ENCODE results near the gene MGAT3. TPM values are rescaled to one million over a fixed set of nuclear protein-coding genes. Genes with fewer than 3 reads are reported as not detected.

MGAT3 gene
- total and polyA plus RNA-seq, 2 of the 13 experiments (the other 11 are each of a cell fraction or from before 2014, with no cell fraction given), result 0.11 to 0.15 TPM

DNA sequence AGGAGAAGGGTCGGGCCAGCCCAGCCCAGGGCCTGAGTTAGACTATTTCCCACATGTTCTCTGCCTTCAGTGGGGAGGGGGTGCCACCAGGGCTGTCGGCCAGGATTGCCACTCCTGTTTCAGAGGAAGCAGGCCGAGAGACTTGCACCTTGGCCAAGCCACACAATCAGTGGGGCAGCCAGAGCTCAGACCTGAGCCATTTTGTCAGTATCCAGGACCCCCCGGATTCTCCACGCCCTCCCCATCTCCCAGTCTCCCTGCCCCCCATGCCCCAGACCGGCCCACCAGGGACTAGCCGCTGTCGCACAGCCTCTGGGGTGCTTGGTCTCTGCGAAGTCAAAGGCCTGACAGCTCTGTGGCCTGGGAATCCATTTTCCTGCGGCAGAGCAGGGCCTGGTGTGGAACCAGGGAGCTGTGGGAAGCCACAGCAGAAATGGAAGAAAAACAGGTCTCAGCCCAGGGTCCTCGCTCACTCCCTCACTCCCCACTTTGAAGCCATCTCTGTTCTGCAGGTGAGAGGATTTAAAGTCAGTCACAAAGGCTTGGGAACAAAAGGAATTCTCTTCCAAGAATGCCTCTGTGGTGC is 25.5 kb upstream of the MGAT3 start:
- H3K36me3 ChIP-seq (replicated peaks in 1 of 2; ENCODE audit: control insufficient read depth in 1 of 2, insufficient read depth in 2 of 2, low read length in 2 of 2), result peaks cover 21 to 37% of the 10 kb centered on the region in 2 experiments
- no peaks in the 10 kb centered on the region for H3K27me3 ChIP-seq (ENCODE audit: control insufficient read depth in 1 of 2, insufficient read depth in 2 of 2, low read length in 2 of 2)
- ChIA-PET POLR2A (no interaction called here), CTCF (ENCODE audit: low intra/inter-chr PET ratio, low total read pairs) (no interaction called here)
- no peak overlapping the region for H3K9ac ChIP-seq (ENCODE audit: insufficient read depth, low read depth, low read length)
- WGBS (ENCODE audit: low lambda C conversion rate), result 81% methylated on average over 9 of the region's 11 CpGs
- H3K27ac ChIP-seq (ENCODE audit: extremely low read length, insufficient read depth, low read length), result no peak overlapping the region
- DNase-seq (ENCODE audit: low spot score) (no peak), ATAC-seq (no peak), FAIRE-seq (no peak)
- no TSS peak for BruUV-seq (replicated peaks)
- no peaks in the 10 kb centered on the region for H3K9me3 ChIP-seq (ENCODE audit: low read length)
- H3K4me2 ChIP-seq (ENCODE audit: low read depth, low read length), result no peak overlapping the region
- no peak overlapping the region for H3K4me3 ChIP-seq (replicated peaks in 1 of 3; ENCODE audit: insufficient read depth in 1 of 3, low read depth in 2 of 3, low read length in 3 of 3)
- no peaks in the 10 kb centered on the region for H3K79me2 ChIP-seq (ENCODE audit: insufficient read depth, low read length)
- 0 out of 2 replicates have a peak, but pooled peaks cover 3% of the 10 kb centered on the region for H4K20me1 ChIP-seq (ENCODE audit: insufficient read depth, low read length)
- in situ Hi-C loops (cut with HindIII; ENCODE audit: extremely low pct_ligation_motif_present, low pct_unique_long_range_greater_than_20kb) (no loop called here), intact Hi-C loops (cut with micrococcal nuclease; ENCODE audit: unreplicated experiment) (no loop called here)
- H2AFZ ChIP-seq (ENCODE audit: low read length), result no peak overlapping the region
- H3K4me1 ChIP-seq (ENCODE audit: insufficient read depth, low read length), result peaks cover 5% of the 10 kb centered on the region; the same call in 1 of the 2 replicates
- TF ChIP-seq AKAP8 (CRISPR knock-in tag; IDR thresholded peaks at IDR 0.05), result no peak
- TF ChIP-seq ZNF816 (CRISPR knock-in tag; IDR thresholded peaks at IDR 0.05; ENCODE audit: borderline replicate concordance), result no peak
- TF ChIP-seq POLR2AphosphoS5 (IDR thresholded peaks at IDR 0.05; ENCODE audit: low read depth, low read length), result no peak

DNA sequence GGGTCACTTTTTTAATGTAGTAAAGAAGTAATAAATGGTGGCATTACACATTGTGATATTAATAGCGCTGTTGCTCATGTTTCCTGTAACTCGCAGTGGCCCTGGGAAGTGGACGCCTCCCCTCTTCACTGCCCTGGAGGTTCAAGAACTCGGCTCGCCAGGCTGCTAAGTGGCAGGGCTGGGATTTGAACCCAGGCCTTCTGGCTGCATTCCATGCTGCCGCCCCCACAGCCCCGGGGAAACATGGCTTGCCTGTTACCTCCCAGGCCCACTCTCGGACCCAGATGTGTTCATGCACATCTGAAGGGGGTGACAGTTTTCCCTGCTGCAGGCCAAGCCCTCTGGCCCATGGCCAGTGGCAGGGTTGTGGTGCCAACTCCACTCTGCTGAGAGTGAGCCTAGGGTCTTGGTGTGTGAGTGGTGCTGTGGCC is 25.0 kb upstream of the MGAT3 start:
- no peak for TF ChIP-seq HNRNPLL (IDR thresholded peaks at IDR 0.05; ENCODE audit: low read depth, low read length, poor library complexity, severe bottlenecking)
- ATAC-seq, result no peak
- WGBS (ENCODE audit: low lambda C conversion rate), result 100% methylated on average over 5 of the region's 8 CpGs
- no peaks in the 10 kb centered on the region for H3K9me3 ChIP-seq (ENCODE audit: low read length)
- no peak overlapping the region for H3K4me3 ChIP-seq (replicated peaks in 1 of 3; ENCODE audit: insufficient read depth in 1 of 3, low read depth in 2 of 3, low read length in 3 of 3)
- no peaks in the 10 kb centered on the region for H3K27me3 ChIP-seq (ENCODE audit: control insufficient read depth in 1 of 2, insufficient read depth in 2 of 2, low read length in 2 of 2)
- H3K4me1 ChIP-seq (ENCODE audit: insufficient read depth, low read length), result peaks cover 10% of the 10 kb centered on the region; the same call in 1 of the 2 replicates
- no peak overlapping the region for H2AFZ ChIP-seq (ENCODE audit: low read length)
- 0 out of 2 replicates have a peak, but pooled peaks cover 3% of the 10 kb centered on the region for H4K20me1 ChIP-seq (ENCODE audit: insufficient read depth, low read length)
- CTCF ChIA-PET (ENCODE audit: low intra/inter-chr PET ratio, low total read pairs), result no interaction called here
- BruUV-seq (replicated peaks), result no TSS peak
- no peak overlapping the region for H3K27ac ChIP-seq (ENCODE audit: extremely low read length, insufficient read depth, low read length)
- no peak for DNase-seq (ENCODE audit: low spot score)
- no peak for FAIRE-seq
- POLR2A ChIA-PET, result no interaction called here
- intact Hi-C loops (cut with micrococcal nuclease; ENCODE audit: unreplicated experiment) (no loop called here), in situ Hi-C loops (cut with HindIII; ENCODE audit: extremely low pct_ligation_motif_present, low pct_unique_long_range_greater_than_20kb) (no loop called here)
- H3K4me2 ChIP-seq (ENCODE audit: low read depth, low read length), result no peak overlapping the region
- H3K9ac ChIP-seq (ENCODE audit: insufficient read depth, low read depth, low read length), result no peak overlapping the region
- no peaks in the 10 kb centered on the region for H3K79me2 ChIP-seq (ENCODE audit: insufficient read depth, low read length)
- H3K36me3 ChIP-seq (replicated peaks in 1 of 2; ENCODE audit: control insufficient read depth in 1 of 2, insufficient read depth in 2 of 2, low read length in 2 of 2), result peaks cover 16 to 33% of the 10 kb centered on the region in 2 experiments
